Activated naive CD8-positive, alpha-beta T cell treated with anti-CD3 and anti-CD28 coated beads for 36 hours (primary cell): ENCODE results near the gene NUCKS1. TPM values are rescaled to one million over a fixed set of nuclear protein-coding genes. Genes with fewer than 3 reads are reported as not detected.

ENCODE experiments used
- DNase-seq: peaks from one replicate; pipeline ENCODE4 v3.0.0; 2021
- H3K27ac Mint-ChIP-seq: one replicate; pipeline ENCODE4 v1.8.0; 2022; ENCODE audit warnings: mild to moderate bottlenecking, moderate library complexity, mixed read lengths
- H3K27me3 Mint-ChIP-seq: one replicate; pipeline ENCODE4 v1.8.0; 2022; ENCODE audit warnings: mild to moderate bottlenecking, mixed read lengths
- H3K36me3 Mint-ChIP-seq: one replicate; pipeline ENCODE4 v1.8.0; 2021; ENCODE audit warnings: mild to moderate bottlenecking, mixed read lengths
- H3K4me1 Mint-ChIP-seq: one replicate; pipeline ENCODE4 v1.8.0; 2021; ENCODE audit warnings: mixed read lengths
- H3K4me3 Mint-ChIP-seq: one replicate; pipeline ENCODE4 v1.8.0; 2022; ENCODE audit warnings: mild to moderate bottlenecking, moderate library complexity, mixed read lengths
- H3K9me3 Mint-ChIP-seq: one replicate; pipeline ENCODE4 v1.8.0; 2022; ENCODE audit warnings: mixed read lengths
- total RNA-seq, 2 experiments: library from RNA; stranded (reverse); gene quantifications; one replicate each; pipeline ENCODE4 v1.2.3, GENCODE V29; 2021

NUCKS1 gene
- total RNA-seq, 2 experiments from 2014 or later: 174 TPM

- no peaks in the 10 kb centered on the region for H3K9me3 Mint-ChIP-seq
- H3K27ac Mint-ChIP-seq: no peak overlapping the region
- no peaks in the 10 kb centered on the region for H3K36me3 Mint-ChIP-seq
- no peak for DNase-seq
- peaks cover 7% of the 10 kb centered on the region for H3K27me3 Mint-ChIP-seq
- peaks cover 11% of the 10 kb centered on the region for H3K4me1 Mint-ChIP-seq
- H3K4me3 Mint-ChIP-seq: no peak overlapping the region
These were observed 84.6 kb downstream of the NUCKS1 start for GRCh38 chr1:205665201-205666045.

GRCh38 chr1:205664399-205665017 lies 85.5 kb downstream of the NUCKS1 start:
- H3K27ac Mint-ChIP-seq: no peak overlapping the region

GRCh38 chr1:205663286-205663936 lies 86.6 kb downstream of the NUCKS1 start:
- Mint-ChIP-seq H3K27me3 (peaks cover 9% of the 10 kb centered on the region), H3K36me3 (no peaks in the 10 kb centered on the region), H3K9me3 (no peaks in the 10 kb centered on the region), H3K4me1 (peaks cover 2% of the 10 kb centered on the region), H3K27ac (no peak overlapping the region), H3K4me3 (no peak overlapping the region)
- DNase-seq: no peak

More at GRCh38 chr1:205664399-205665017, 85.5 kb downstream of the NUCKS1 start:
- no peaks in the 10 kb centered on the region for H3K9me3 Mint-ChIP-seq
- H3K4me1 Mint-ChIP-seq: peaks cover 11% of the 10 kb centered on the region
- no peaks in the 10 kb centered on the region for H3K36me3 Mint-ChIP-seq
- no peak overlapping the region for H3K4me3 Mint-ChIP-seq
- peaks cover 10% of the 10 kb centered on the region for H3K27me3 Mint-ChIP-seq
- no peak for DNase-seq

Other genes with a start within 250 kb of the NUCKS1 start
- gene CDK18, start 245.5 kb downstream of the NUCKS1 start, total RNA-seq: 1 to 10 TPM; 6.2 to 6.5 TPM
- 10 to 100 TPM; 71.0 to 76.9 TPM for gene ELK4, start 118.2 kb downstream of the NUCKS1 start, total RNA-seq
- under 1 TPM; 0.44 to 0.45 TPM for gene SLC45A3, start 69.7 kb downstream of the NUCKS1 start, total RNA-seq
- 10 to 100 TPM; 31.0 to 31.7 TPM for gene RAB29, start 25.3 kb upstream of the NUCKS1 start, total RNA-seq
- gene SLC41A1, start 63.0 kb upstream of the NUCKS1 start, total RNA-seq: 10 to 100 TPM; 31.5 to 31.6 TPM
- under 1 TPM; 0.20 to 0.25 TPM for gene PM20D1, start 100.0 kb upstream of the NUCKS1 start, total RNA-seq
- not detected for gene SLC26A9, start 193.3 kb upstream of the NUCKS1 start, total RNA-seq